Esophagus squamous epithelium (tissue), 5 donors: Measurements from ENCODE around the gene FHOD3. TPM values are rescaled to one million over a fixed set of nuclear protein-coding genes. Genes with fewer than 3 reads are reported as not detected.

ENCODE experiments used
- DNase-seq: peaks from one replicate; lab custom pipeline; 2025; lab: John Stamatoyannopoulos, UW
- H3K27ac ChIP-seq, 4 donors: fragments of 200-600 bp; sonication (generic); one replicate each; pipeline ENCODE4 v1.5.1; 2016 to 2019; ENCODE audit warnings: mild to moderate bottlenecking in 1 of 4
- H3K27me3 ChIP-seq, 4 donors: fragments of 200-600 bp; sonication (generic); 1 replicate in 3 of 4; 2 replicates in 1 of 4; pipeline versions ENCODE4 v1.5.1 to v1.6.0; 2017 to 2021; ENCODE audit warnings: antibody characterized with exemption in 1 of 4
- H3K36me3 ChIP-seq, 3 donors: fragments of 200-600 bp; sonication (generic); one replicate each; pipeline ENCODE4 v1.5.1; 2016 to 2019
- H3K4me1 ChIP-seq, 3 donors: fragments of 200-600 bp; sonication (generic); one replicate each; pipeline ENCODE4 v1.5.1; 2017 to 2019
- H3K4me3 ChIP-seq, 4 donors: fragments of 200-600 bp; sonication (generic); 1 replicate in 3 of 4; 2 replicates in 1 of 4; pipeline ENCODE4 v1.5.1; 2016 to 2019; ENCODE audit warnings: mild to moderate bottlenecking in 2 of 4, moderate library complexity in 1 of 4
- H3K9me3 ChIP-seq, 3 donors: fragments of 200-600 bp; sonication (generic); one replicate each; pipeline ENCODE4 v1.5.1; 2016 to 2019
- CTCF ChIP-seq, 6 experiments: fragments of 450-650 bp in 4 of 6; fragments of 200-600 bp in 2 of 6; sonication (generic) in 2 of 6; IDR thresholded peaks; one replicate each; pipeline ENCODE4 v1.5.1; 2016 to 2019; ENCODE audit warnings: antibody characterized with exemption in 6 of 6, mild to moderate bottlenecking in 4 of 6, moderate library complexity in 4 of 6
- POLR2A ChIP-seq, 4 donors: fragments of 450-650 bp; IDR thresholded peaks; one replicate each; pipeline ENCODE4 v1.6.1; 2017; ENCODE audit warnings: antibody characterized with exemption in 4 of 4, mild to moderate bottlenecking in 4 of 4, moderate library complexity in 3 of 4
- WGBS, 2 donors: methylation state at CpG; one replicate each; pipeline ENCODE4 v1.1.5; 2018; 5-methylcytosine and 5-hydroxymethylcytosine counted together
- intact Hi-C: fragments of 100-400 bp; cut with DNase I; formaldehyde crosslinking; loops from one replicate; pipeline ENCODE4 v1.15.0; 2022
- total RNA-seq, 4 donors: library from RNA; depleted of rRNA; stranded (reverse); fragments of >200 nt; gene quantifications; one replicate each; pipeline ENCODE4 v1.1.0, GENCODE V29; 2016
- donor health status: DM: yes; HTN: yes; CAD: no.

Gene FHOD3
- total RNA-seq, 4 donors from 2014 or later = 3.1 to 29.6 (median 5.7) TPM

GRCh38 chr18:36635414-36636096 lies 338.0 kb downstream of the FHOD3 start:
- no peak for DNase-seq
- Histone ChIP-seq H3K27ac (no peak overlapping the region), H3K9me3 (no peaks in the 10 kb centered on the region), H3K36me3 (no peaks in the 10 kb centered on the region), H3K4me3 (no peak overlapping the region), H3K27me3 (no peaks in the 10 kb centered on the region), H3K4me1 (peaks cover 0 to 27% (median 3%) of the 10 kb centered on the region in 3 donors)
- no peak for TF ChIP-seq CTCF (IDR thresholded peaks at IDR 0.05)
- TF ChIP-seq POLR2A (IDR thresholded peaks at IDR 0.05) = no peak
- 79 to 91% methylated on average over 2 of the region's 2 CpGs for WGBS, 2 donors
- intact Hi-C loops = no loop called here

DNA sequence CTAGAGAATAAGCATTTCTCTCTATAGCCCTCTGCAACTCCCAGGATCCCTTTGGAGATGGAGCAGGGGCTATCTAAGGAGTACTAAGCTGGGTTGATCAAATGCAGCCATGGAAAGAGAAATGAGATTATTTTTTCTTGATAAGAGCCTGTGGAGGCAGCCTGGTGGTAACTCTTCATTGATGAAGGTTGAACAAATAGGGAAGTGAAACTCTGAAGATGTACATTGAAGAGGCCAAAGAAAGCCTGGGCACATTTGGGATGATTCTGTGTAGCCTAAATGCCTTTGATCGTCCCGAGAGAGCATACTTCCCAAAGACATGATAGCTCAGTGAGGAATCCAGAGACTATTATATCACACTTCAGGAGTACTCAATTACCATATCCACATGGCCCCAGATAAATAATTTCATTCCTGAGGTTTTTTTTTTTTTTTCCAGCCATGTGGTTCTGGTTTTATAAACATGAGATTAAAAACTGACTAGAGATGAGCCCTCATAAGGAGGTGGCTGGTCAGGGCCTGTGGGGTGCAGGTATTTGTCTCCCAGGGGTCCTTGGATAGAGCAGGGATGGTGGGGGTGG lies 338.8 kb downstream of the FHOD3 start:
- DNase-seq = no peak
- H3K9me3 ChIP-seq = no peaks in the 10 kb centered on the region
- peaks cover 0 to 33% (median 3%) of the 10 kb centered on the region in 3 donors for H3K4me1 ChIP-seq
- H3K27ac ChIP-seq = no peak overlapping the region
- no peaks in the 10 kb centered on the region for H3K27me3 ChIP-seq
- WGBS, 2 donors = 81 to 95% methylated on average over 2 of the region's 2 CpGs
- intact Hi-C loops = no loop called here
- H3K36me3 ChIP-seq = no peaks in the 10 kb centered on the region
- TF ChIP-seq CTCF (IDR thresholded peaks at IDR 0.05) = no peak
- TF ChIP-seq POLR2A (IDR thresholded peaks at IDR 0.05) = no peak
- no peak overlapping the region for H3K4me3 ChIP-seq

- H3K27me3 ChIP-seq = no peaks in the 10 kb centered on the region
- intact Hi-C loops = no loop called here
- no peak for TF ChIP-seq CTCF (IDR thresholded peaks at IDR 0.05)
- TF ChIP-seq POLR2A (IDR thresholded peaks at IDR 0.05) = no peak
- no peak for DNase-seq
- WGBS, 2 donors = 72 to 100% methylated on average over 3 to 4 of the region's 4 CpGs
- H3K4me1 ChIP-seq = peaks cover 0 to 33% (median 3%) of the 10 kb centered on the region in 3 donors
- no peak overlapping the region for H3K4me3 ChIP-seq
- H3K36me3 ChIP-seq = no peaks in the 10 kb centered on the region
- H3K27ac ChIP-seq = no peak overlapping the region
- H3K9me3 ChIP-seq = no peaks in the 10 kb centered on the region
These were observed 340.7 kb downstream of the FHOD3 start for GRCh38 chr18:36638224-36638623.

DNA sequence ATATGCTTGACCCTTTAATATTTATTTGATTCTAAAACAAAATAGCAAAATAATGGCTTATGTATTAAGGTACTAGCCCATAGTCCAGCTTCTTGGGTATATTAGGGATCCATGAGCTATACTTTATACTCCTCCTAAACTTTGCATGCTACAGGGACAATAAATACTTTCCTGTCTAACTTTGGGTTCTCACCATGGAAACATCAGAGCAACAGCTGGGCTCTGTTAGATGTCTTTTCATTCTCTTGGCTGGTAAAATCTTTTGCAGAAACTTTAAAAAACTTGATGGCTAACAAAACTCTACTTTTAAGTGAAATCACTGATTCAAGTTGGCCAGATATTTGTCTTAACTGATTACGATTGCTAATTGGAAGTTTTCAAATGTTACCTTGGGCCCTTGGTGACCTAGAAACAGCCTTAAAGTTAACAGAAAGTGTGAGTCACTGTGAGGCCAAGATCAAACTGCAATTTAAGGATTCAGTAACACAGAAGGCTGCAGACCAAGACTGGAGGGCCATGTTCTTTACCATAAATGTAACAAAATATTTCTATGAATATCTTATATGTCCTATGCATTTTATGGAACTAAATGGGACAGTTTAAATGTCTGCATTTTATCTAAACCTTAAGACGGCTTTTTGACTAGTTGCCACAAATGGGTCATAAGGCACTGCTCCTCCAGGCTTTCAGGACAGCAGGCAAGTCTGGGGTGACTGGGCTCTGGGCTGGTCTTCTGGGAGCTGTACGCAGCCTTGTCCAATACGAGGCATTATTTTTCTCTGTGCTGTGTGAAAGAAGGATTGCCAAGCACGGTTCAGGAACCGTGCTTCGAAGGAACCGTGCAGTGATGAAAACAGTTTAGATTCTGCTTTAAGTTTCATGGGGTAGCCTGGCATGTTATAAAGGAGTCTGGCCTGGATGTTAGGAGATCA lies 342.8 kb downstream of the FHOD3 start:
- H3K27ac ChIP-seq = peak overlapping the region in 1 of 4 donors; percentile 9

More for the DNA sequence above, 342.8 kb downstream of the FHOD3 start:
- Histone ChIP-seq H3K9me3 (no peaks in the 10 kb centered on the region), H3K4me1 (peaks cover 0 to 18% (median 0%) of the 10 kb centered on the region in 3 donors), H3K27me3 (no peaks in the 10 kb centered on the region), H3K4me3 (no peak overlapping the region), H3K36me3 (no peaks in the 10 kb centered on the region)
- intact Hi-C loops = no loop called here
- TF ChIP-seq CTCF (IDR thresholded peaks at IDR 0.05) (no peak), POLR2A (IDR thresholded peaks at IDR 0.05) (no peak)
- WGBS, 2 donors = 63 to 86% methylated on average over 8 of the region's 8 CpGs
- DNase-seq = no peak
